ENCODE data around the gene PSPN.
A peak's percentile ranks its signal among the peaks of the same experiment; 100 is the strongest.
"Not testable (repeated sequence)": the region's sequence is repeated elsewhere in the genome, so short reads cannot be mapped to it uniquely, and the experiment has no call there.

The PSPN gene

GRCh38 chr19:6400062-6400944 lies 24.6 kb upstream of the PSPN start:
- H3K4me3 ChIP-seq (ENCODE audit: low read depth, low read length); H3K27ac ChIP-seq (ENCODE audit: extremely low read depth, low read depth, low read length); POLR2A ChIA-PET; H3K9me3 ChIP-seq (ENCODE audit: control insufficient read depth, insufficient read depth, low read depth, low read length); CTCF ChIA-PET; H3K4me1 ChIP-seq (ENCODE audit: control insufficient read depth, insufficient read depth, low read length); H3K36me3 ChIP-seq (ENCODE audit: control insufficient read depth in 2 of 2, insufficient read depth in 1 of 2, low read length in 2 of 2): not testable (repeated sequence)
- TF ChIP-seq ZNF639 (tag by site-specific recombination; IDR thresholded peaks at IDR 0.05) (peak; percentile 55; the same call in 1 of the 2 replicates), ZNF555 (tag by site-specific recombination; conservative IDR thresholded peaks at IDR 0.05) (peak; percentile 76), EGR2 (tag by site-specific recombination; IDR thresholded peaks at IDR 0.05; ENCODE audit: low read depth) (peak; percentile 88), ZNF433 (tag by site-specific recombination; IDR thresholded peaks at IDR 0.05; ENCODE audit: low read depth) (peak; percentile 87), REST (tag by site-specific recombination; IDR thresholded peaks at IDR 0.05) (peak; percentile 61; the same call in 1 of the 2 replicates), ZNF558 (tag by site-specific recombination; IDR thresholded peaks at IDR 0.05) (0 out of 2 replicates have a peak, but pooled peaks have one; percentile 60), ZNF140 (tag by site-specific recombination; IDR thresholded peaks at IDR 0.05) (peak; percentile 49; the same call in 1 of the 2 replicates), ZNF654 (tag by site-specific recombination; IDR thresholded peaks at IDR 0.05; ENCODE audit: low read depth) (peak; percentile 31; the same call in 1 of the 2 replicates), ZNF426 (tag by site-specific recombination; IDR thresholded peaks at IDR 0.05) (peak; percentile 75), ZBTB8A (tag by site-specific recombination; IDR thresholded peaks at IDR 0.05) (peak; percentile 72), ZNF121 (tag by site-specific recombination; IDR thresholded peaks at IDR 0.05) (0 out of 2 replicates have a peak, but pooled peaks have one; percentile 35), ZFHX2 (tag by site-specific recombination; conservative IDR thresholded peaks at IDR 0.05) (peak; percentile 89), ZNF19 (tag by site-specific recombination; IDR thresholded peaks at IDR 0.05; ENCODE audit: low read depth) (peak; percentile 79; the same call in 1 of the 2 replicates), ZNF518A (tag by site-specific recombination; conservative IDR thresholded peaks at IDR 0.05; ENCODE audit: low read depth) (peak; percentile 91), ZNF664 (tag by site-specific recombination; IDR thresholded peaks at IDR 0.05) (peak; percentile 51; the same call in 1 of the 2 replicates), ZNF580 (tag by site-specific recombination; IDR thresholded peaks at IDR 0.05) (peak; percentile 24; the same call in 1 of the 2 replicates), ZBTB11 (tag by site-specific recombination; conservative IDR thresholded peaks at IDR 0.05; ENCODE audit: low read depth) (peak; percentile 69), ZNF791 (tag by site-specific recombination; IDR thresholded peaks at IDR 0.05) (0 out of 2 replicates have a peak, but pooled peaks have one; percentile 29), ZFP37 (tag by site-specific recombination; IDR thresholded peaks at IDR 0.05) (0 out of 2 replicates have a peak, but pooled peaks have one; percentile 35), ZXDB (tag by site-specific recombination; IDR thresholded peaks at IDR 0.05) (peak; percentile 66; the same call in 1 of the 2 replicates), ZNF394 (tag by site-specific recombination; IDR thresholded peaks at IDR 0.05; ENCODE audit: borderline replicate concordance) (peak; percentile 96), ZNF560 (tag by site-specific recombination; IDR thresholded peaks at IDR 0.05; ENCODE audit: borderline replicate concordance) (peak; percentile 81)

Measured in HEK293 (cell line).